Right ventricle myocardium superior (tissue), 1 donor: ENCODE data around the gene CALR3. TPM values are rescaled to one million over a fixed set of nuclear protein-coding genes. Genes with fewer than 3 reads are reported as not detected.
"Not testable (repeated sequence)": the region's sequence is repeated elsewhere in the genome, so short reads cannot be mapped to it uniquely, and the experiment has no call there.

Source experiments
- ATAC-seq: fragments of 200-7000 bp; cut with Tn5 transposase; one replicate; pipeline ENCODE4 v1.9.1; 2020; ENCODE audit warnings: mild to moderate bottlenecking; ENCODE audit not compliant: poor library complexity
- DNase-seq: peaks from one replicate; pipeline ENCODE4 v3.0.0-alpha.2; 2020
- intact Hi-C: fragments of 100-400 bp; cut with DNase I; formaldehyde crosslinking; loops from one replicate; pipeline ENCODE4 v1.11.2; 2022
- total RNA-seq: library from RNA; stranded (reverse); fragmentation: NEBNext Ultra II Directional; extraction: Animal tissue kit (Norgen Biotek cat#: 25700); gene quantifications from one replicate; pipeline ENCODE4 v1.2.1, GENCODE V29; 2021
- donor health status: DM: no; HTN: yes; CAD: no; lungs with severe emphysema.

The CALR3 gene
- total RNA-seq, 1 donor from 2014 or later: not detected

DNA sequence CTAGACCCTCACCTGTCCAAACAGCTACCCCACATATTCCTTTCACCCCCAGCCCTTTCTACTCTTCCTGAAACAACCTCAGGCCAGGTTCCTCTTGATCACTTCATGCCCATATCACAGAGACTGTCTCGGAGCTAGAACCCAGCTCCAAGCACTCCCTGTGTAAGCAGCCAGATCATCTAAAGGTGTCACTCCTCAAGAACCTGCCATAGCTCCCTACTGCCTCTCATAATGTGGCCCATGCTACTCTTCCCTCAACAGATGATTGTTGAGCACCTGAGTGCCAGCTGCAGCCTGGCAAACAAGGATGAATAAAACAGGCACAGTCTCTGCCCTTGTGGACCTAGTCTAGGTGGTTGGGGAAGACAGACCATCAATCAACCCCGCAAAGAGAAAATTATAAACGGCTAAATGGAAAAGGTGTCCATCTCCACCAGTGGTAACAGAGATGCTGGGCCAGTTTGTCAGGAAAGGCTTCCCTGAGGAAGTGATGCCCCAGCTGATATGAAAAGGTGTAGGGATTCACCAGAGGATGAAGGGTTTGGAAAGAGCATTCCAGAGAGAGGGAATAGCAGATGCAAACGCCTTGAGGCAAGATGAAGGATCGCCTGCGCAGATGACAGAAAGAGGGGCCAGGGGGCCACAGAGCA lies 32.5 kb downstream of the CALR3 start:
- ATAC-seq (no peak), DNase-seq (no peak)
- intact Hi-C loops: no loop called here

- intact Hi-C loops: no loop called here
- ATAC-seq (peak; percentile 41), DNase-seq (no peak)
Measured at GRCh38 chr19:16462757-16463250, 33.2 kb downstream of the CALR3 start.

DNA sequence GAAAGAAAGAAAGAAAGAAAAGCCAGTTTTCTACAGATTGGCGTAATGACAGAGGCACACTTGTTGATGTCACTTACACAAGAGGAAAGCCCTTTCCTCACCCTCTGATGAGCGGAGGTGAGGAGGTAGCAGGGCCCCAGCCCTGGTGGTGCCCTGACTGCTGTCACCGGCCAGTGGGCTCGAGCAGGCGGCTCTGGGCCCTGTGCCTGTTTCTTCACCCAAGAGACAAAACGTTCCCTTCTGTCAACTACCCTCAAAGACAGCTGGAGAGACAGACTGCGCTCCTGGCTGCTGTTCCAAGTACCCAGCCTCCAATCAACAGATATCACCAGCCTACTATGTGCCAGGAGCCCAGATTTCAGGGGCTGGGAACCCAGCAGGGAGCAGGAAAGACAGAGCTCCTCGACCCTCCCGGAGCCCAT lies 34.3 kb downstream of the CALR3 start:
- ATAC-seq (peak; percentile 78), DNase-seq (peak; percentile 85)
- intact Hi-C loops: no loop called here

GRCh38 chr19:16460454-16460853 lies 35.5 kb downstream of the CALR3 start:
- DNase-seq: no peak
- intact Hi-C loops: no loop called here
- ATAC-seq: no peak

DNA sequence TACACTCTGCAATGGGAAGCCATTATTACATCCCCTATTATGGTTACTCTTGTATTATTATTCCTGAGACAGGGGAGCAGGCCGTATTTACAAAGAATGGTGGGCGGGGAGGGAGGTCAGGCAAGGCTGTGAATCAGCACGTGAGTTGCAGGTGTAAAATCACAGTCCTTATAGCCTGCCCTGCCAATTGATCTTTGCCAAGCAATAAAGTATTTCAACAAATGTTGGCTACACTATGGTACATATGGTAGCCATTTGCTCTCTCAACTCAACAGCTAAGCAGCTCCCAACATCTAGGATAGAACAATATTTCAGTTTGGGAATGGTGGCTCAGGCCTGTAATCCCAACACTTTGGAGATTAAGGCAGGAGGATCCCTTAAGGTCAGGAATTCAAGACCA lies 36.3 kb downstream of the CALR3 start:
- ATAC-seq (no peak), DNase-seq (no peak)
- intact Hi-C loops: no loop called here

GRCh38 chr19:16458391-16459341 lies 37.3 kb downstream of the CALR3 start:
- no peak for DNase-seq
- no peak for ATAC-seq
- intact Hi-C loops: no loop called here

DNA sequence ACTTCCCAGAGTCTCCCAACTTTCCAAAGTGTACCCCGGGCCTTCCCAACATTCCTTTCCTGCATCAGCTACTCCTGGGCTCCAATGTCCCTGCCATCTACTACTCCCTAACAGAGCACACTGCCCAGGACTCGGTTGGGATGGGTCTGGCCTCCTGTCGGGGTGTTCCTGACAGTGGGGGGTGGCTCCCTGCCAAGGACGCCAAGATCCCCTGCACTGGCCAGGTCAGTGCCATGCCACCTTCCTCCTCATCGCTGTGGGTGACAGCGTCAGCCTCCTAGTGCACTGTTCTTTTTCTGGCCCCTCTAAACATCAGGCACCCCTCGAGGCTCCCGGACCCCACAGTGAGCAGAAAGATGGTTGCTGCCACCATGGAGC lies 38.0 kb downstream of the CALR3 start:
- intact Hi-C loops: no loop called here
- peak; percentile 32 for ATAC-seq
- DNase-seq: peak; percentile 65

- intact Hi-C loops: no loop called here
- ATAC-seq (peak; percentile 18), DNase-seq (peak; percentile 66)
Measured at GRCh38 chr19:16457195-16457953, 38.6 kb downstream of the CALR3 start.

DNA sequence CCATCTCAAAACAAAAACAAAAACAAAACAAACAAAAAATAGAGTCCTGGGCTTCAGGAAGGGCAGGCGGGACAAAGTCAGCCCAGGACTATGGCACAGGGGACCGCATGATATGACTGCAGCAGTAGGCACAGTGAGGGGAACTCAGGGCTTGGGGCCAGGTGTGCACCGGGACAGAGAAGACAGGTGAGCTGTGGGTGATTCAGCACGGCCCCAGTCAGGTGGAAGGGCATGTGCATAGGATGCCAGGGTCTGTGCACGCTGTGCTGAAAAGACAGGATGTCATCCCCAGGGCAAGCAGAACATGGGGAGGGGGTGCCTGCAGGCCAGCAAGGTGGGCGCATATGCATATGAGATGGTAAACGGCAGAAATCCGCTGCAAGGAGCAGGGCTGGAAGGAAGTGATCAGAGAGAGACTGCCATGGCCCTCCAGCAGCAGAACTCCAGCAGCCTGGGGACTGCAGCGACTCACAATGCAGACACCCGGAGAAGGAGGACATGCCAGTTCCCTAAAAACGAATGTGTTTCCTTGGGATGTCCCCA lies 39.2 kb downstream of the CALR3 start:
- intact Hi-C loops: no loop called here
- ATAC-seq (no peak), DNase-seq (no peak)

- DNase-seq: no peak
- intact Hi-C loops: no loop called here
- ATAC-seq: no peak
Measured at GRCh38 chr19:16455489-16455888, 40.5 kb downstream of the CALR3 start.

- ATAC-seq (peak; percentile 17), DNase-seq (no peak)
- intact Hi-C loops: no loop called here
Measured at GRCh38 chr19:16454351-16454918, 41.5 kb downstream of the CALR3 start.

- ATAC-seq (peak; percentile 22), DNase-seq (no peak)
- intact Hi-C loops: no loop called here
Measured at GRCh38 chr19:16452325-16452724, 43.6 kb downstream of the CALR3 start.

- ATAC-seq (no peak), DNase-seq (no peak)
- intact Hi-C loops: no loop called here
Measured at GRCh38 chr19:16449330-16449961, 46.5 kb downstream of the CALR3 start.

DNA sequence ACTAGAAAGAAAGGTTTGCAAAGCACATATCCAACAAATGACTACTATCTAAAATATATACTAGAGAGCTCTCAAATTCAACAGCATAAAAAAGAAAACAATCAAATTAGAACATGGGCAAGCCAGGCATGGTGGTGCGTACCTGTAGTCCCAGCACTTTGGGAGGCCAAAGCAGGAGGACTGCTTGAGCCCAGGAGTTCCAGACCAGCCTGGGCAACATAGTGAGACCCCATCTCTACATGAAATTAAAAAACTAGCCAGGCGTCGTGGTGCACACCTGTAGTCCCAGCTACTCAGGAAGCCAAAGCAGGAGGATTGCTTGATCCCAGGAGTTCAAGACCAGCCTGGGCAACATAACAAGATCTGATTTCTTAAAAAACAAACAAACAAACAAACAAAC lies 47.1 kb downstream of the CALR3 start:
- ATAC-seq, intact Hi-C loops, DNase-seq: not testable (repeated sequence)

DNA sequence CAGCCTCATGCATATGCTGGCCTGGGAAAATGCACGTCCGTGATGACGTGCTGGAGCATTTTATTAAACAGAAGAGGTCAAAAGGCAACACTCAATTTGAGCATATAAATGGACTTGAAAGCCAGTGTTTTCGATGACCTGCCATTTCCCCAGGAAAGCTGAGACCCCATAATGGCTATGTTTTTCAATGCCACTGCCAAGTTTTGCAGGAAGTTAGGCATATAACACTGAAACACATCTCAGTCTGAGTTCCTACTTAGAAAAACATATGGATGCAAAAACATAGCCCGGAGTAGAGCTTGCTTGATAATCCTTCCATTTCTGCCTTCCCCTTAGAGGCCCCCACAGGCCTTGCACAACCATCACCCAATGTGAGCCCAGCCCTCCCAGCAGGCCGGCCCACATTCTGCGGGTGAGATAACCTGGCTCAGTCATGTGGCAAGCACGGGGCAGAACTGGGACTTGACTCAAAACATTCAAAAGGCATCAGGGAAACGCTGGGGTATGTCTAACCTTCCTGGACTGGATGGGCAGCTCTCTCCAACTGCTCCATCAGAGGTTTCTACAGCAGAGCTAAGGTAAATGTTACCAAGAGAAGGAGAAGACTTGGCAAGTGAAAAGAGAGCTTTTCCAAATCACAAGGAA lies 49.1 kb downstream of the CALR3 start:
- peak; percentile 92 for ATAC-seq
- intact Hi-C loops: no loop called here
- DNase-seq: peak; percentile 90

GRCh38 chr19:16446108-16446723 lies 49.8 kb downstream of the CALR3 start:
- no peak for DNase-seq
- intact Hi-C loops: no loop called here
- ATAC-seq: no peak
